Common myeloid progenitor, CD34-positive (primary cell): ENCODE measurements around the gene HERC3.
"Not testable (repeated sequence)": the region's sequence is repeated elsewhere in the genome, so short reads cannot be mapped to it uniquely, and the experiment has no call there.

Experiments
- CTCF ChIA-PET: fragments of 350-600 bp; sonication (Branson Sonifier 250); formaldehyde crosslinking; loops from one replicate; lab custom pipeline; 2021; ENCODE audit warnings: antibody characterized with exemption; lab: Charles Lee
- POLR2A ChIA-PET: fragments of 350-600 bp; sonication (Branson Sonifier 250); formaldehyde crosslinking; loops from one replicate; lab custom pipeline; 2021; ENCODE audit warnings: antibody characterized with exemption; lab: Charles Lee
- DNase-seq, 3 donors: peaks; one replicate each; pipeline versions ENCODE4 v3.0.0 to v3.0.0-alpha.2; 2013
- H3K27ac ChIP-seq, 2 experiments: 1 replicate in 1 of 2; 2 replicates in 1 of 2; pipeline ENCODE4 v1.7.0; 2013; ENCODE audit warnings: inconsistent platforms in 2 of 2, low read length in 2 of 2, mild to moderate bottlenecking in 2 of 2, low read depth in 1 of 2, moderate library complexity in 1 of 2; ENCODE audit not compliant: severe bottlenecking in 2 of 2, insufficient read depth in 1 of 2, poor library complexity in 1 of 2
- H3K27me3 ChIP-seq, 5 experiments: replicated peaks in 2 of 5; 1 replicate in 3 of 5; 2 replicates in 2 of 5; pipeline versions ENCODE4 v1.6.1 to v1.7.0; 2013; ENCODE audit warnings: low read length in 4 of 5, mild to moderate bottlenecking in 2 of 5, moderate library complexity in 2 of 5, inconsistent platforms in 1 of 5; ENCODE audit not compliant: insufficient read depth in 5 of 5, control insufficient read depth in 4 of 5
- H3K36me3 ChIP-seq, 4 experiments: 1 replicate in 2 of 4; 2 replicates in 2 of 4; pipeline versions ENCODE4 v1.6.1 to v1.7.0; 2013; ENCODE audit warnings: low read length in 3 of 4, control low read depth in 1 of 4, mild to moderate bottlenecking in 1 of 4; ENCODE audit not compliant: control insufficient read depth in 4 of 4, insufficient read depth in 4 of 4
- H3K4me1 ChIP-seq, 4 experiments: 1 replicate in 3 of 4; 2 replicates in 1 of 4; pipeline versions ENCODE4 v1.6.1 to v1.7.1; 2013; ENCODE audit warnings: low read length in 3 of 4, mild to moderate bottlenecking in 3 of 4, control low read depth in 1 of 4, inconsistent platforms in 1 of 4, moderate library complexity in 1 of 4; ENCODE audit not compliant: control insufficient read depth in 4 of 4, insufficient read depth in 4 of 4; ENCODE audit errors: control extremely low read depth in 1 of 4
- H3K4me3 ChIP-seq, 7 experiments: 1 replicate in 4 of 7; 2 replicates in 3 of 7; pipeline versions ENCODE4 v1.5.1 to v1.7.0; 2013; ENCODE audit warnings: mild to moderate bottlenecking in 7 of 7, low read length in 6 of 7, moderate library complexity in 6 of 7, inconsistent platforms in 2 of 7, low read depth in 2 of 7, control low read depth in 1 of 7; ENCODE audit not compliant: insufficient read depth in 4 of 7, control insufficient read depth in 1 of 7; ENCODE audit errors: extremely low read depth in 1 of 7
- H3K9me3 ChIP-seq, 5 experiments: 1 replicate in 4 of 5; 2 replicates in 1 of 5; pipeline versions ENCODE4 v1.6.1 to v1.7.1; 2013; ENCODE audit warnings: low read length in 4 of 5, mild to moderate bottlenecking in 2 of 5, inconsistent platforms in 1 of 5, low read depth in 1 of 5, moderate library complexity in 1 of 5; ENCODE audit not compliant: control insufficient read depth in 4 of 5, insufficient read depth in 2 of 5; ENCODE audit errors: control extremely low read depth in 1 of 5
- WGBS: methylation state at CpG from one replicate; pipeline ENCODE4 v1.1.5; 2013; ENCODE audit not compliant: insufficient coverage; 5-methylcytosine and 5-hydroxymethylcytosine counted together

The HERC3 gene

DNA sequence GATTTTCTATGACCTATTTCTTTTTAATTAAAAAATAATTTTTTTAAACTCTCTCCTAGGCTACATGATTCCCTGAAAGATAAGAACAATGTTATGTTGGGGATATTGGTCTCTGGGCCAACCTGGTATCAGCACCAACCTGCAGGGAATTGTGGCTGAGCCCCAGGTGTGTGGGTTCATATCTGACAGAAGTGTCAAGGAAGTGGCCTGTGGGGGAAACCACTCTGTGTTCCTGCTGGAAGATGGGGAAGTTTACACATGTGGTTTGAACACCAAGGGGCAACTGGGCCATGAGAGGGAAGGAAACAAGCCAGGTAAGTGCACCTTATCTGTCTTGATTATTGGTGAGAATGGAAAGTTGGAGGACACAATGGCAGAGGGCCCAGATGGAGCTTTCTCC is 13.5 kb downstream of the HERC3 start:
- peak overlapping the region in 1 of 2 experiments; percentile 54 for H3K27ac ChIP-seq
- peak; percentile 75 to 90 (median 81) for DNase-seq
- H3K4me3 ChIP-seq = peak overlapping the region in 1 of 7 experiments; percentile 33
- ChIA-PET CTCF (no interaction called here), POLR2A (no interaction called here)
- H3K4me1 ChIP-seq = peaks cover under 1 to 24% (median 14%) of the 10 kb centered on the region in 4 experiments
- H3K9me3 ChIP-seq = peaks cover 0 to 4% (median 0%) of the 10 kb centered on the region in 5 experiments
- H3K36me3 ChIP-seq = peaks cover 10 to 37% (median 24%) of the 10 kb centered on the region in 4 experiments
- H3K27me3 ChIP-seq = no peaks in the 10 kb centered on the region

DNA sequence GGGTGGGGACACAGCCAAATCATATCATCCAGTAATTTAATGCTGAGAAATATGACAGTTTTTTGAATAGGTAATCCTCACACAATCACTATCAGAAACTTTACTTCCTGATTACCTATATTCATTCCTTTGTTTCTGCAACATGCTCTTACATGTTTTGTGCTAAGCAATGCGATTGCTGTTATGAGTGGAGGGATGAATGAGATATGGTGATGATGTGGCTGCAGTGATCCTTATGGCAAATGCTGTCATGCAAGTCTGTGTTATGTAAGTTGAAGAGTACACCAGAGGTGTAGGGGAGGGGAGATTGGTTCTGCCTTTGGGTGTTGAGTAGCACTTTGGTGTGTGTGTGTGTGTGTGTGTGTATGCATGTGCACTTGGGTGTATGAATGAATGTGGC is 14.6 kb downstream of the HERC3 start:
- DNase-seq = no peak
- Histone ChIP-seq H3K36me3 (peaks cover 10 to 39% (median 25%) of the 10 kb centered on the region in 4 experiments), H3K27ac (no peak overlapping the region), H3K4me1 (peaks cover 2 to 27% (median 15%) of the 10 kb centered on the region in 4 experiments), H3K27me3 (no peaks in the 10 kb centered on the region), H3K9me3 (peaks cover 0 to 4% (median 0%) of the 10 kb centered on the region in 5 experiments), H3K4me3 (no peak overlapping the region)
- ChIA-PET CTCF (interaction anchor here (1.8 kb wide), 2 partner anchors 10 to 67 kb away, joined by 3 to 5 read pairs; no protein-coding TSS in a partner anchor), POLR2A (no interaction called here)
- WGBS = 100% methylated on average over 1 of the region's 1 CpG

DNA sequence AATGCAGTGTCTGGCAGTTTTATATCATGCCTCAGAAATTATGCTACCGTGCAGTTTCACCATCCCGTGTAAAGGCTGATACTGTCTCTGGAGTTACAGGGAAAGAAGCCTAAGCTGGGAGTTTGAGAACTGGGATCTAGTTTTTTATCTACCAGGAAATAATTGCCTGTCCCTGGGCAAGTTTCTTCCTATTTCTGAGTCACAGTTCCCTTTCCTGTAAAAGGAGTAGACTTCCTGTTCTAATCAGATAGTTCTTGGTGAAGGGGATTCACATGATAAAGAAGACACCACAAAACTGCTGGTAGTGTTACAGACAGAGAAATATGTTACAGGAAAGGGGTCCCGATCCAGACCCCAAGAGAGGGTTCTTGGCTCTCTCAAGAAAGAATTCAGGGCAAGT is 17.1 kb downstream of the HERC3 start:
- DNase-seq = no peak
- Histone ChIP-seq H3K4me3 (no peak overlapping the region), H3K27me3 (no peaks in the 10 kb centered on the region), H3K36me3 (peaks cover 10 to 34% (median 23%) of the 10 kb centered on the region in 4 experiments), H3K4me1 (peaks cover 13 to 53% (median 35%) of the 10 kb centered on the region in 4 experiments), H3K9me3 (peaks cover 0 to 4% (median 0%) of the 10 kb centered on the region in 5 experiments), H3K27ac (no peak overlapping the region)
- whole genome bisulfite sequencing = 97% methylated on average over 3 of the region's 3 CpGs
- CTCF ChIA-PET = interaction anchor here (0.5 kb wide), 1 partner anchor 1511 kb away, joined by 3 read pairs; no protein-coding TSS in a partner anchor
- POLR2A ChIA-PET = no interaction called here

DNA sequence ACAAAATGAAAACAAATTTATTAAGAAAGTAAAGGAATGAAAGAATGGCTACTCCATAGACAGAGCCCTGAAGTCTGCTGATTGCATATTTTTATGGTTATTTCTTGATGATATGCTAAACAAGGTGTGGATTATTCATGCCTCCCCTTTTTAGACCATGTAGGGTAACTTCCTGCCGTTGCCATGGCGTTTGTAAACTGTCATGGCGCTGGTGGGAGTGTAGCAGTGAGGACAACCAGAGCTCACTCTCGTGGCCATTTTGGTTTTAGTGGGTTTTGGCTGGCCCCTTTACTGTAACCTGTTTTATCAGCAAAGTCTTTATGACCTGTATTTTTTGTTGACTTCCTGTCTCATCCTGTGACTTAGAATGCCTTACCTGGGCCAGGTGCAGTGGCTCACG is 17.5 kb downstream of the HERC3 start:
- H3K27ac ChIP-seq, CTCF ChIA-PET, H3K4me3 ChIP-seq, DNase-seq, H3K27me3 ChIP-seq, H3K9me3 ChIP-seq: not testable (repeated sequence)
- 98% methylated on average over 5 of the region's 5 CpGs for WGBS
- peaks cover 13 to 52% (median 35%) of the 10 kb centered on the region in 4 experiments for H3K4me1 ChIP-seq
- POLR2A ChIA-PET = interaction anchor here (0.6 kb wide), 1 partner anchor 11 kb away, joined by 4 read pairs; no protein-coding TSS in a partner anchor
- peaks cover 10 to 34% (median 23%) of the 10 kb centered on the region in 4 experiments for H3K36me3 ChIP-seq

DNA sequence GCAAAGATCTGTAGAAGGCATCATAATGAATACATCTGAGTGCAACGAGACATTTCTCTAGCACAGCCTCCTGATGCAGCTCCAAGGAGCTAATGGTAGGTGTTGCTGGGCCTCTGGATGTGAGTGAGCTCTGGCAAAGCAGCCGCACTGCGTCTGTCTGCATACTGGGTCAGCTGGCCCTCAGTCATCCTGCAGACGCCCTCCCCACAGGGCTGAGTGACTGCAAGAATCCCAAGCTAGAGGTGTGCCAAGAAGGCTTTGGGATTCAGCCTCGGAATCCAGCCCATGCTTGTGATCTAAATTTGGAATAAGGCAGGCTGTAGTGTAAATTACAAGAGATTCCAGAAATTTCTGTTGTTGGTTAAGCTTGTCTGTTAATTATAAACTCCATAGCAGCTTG is 18.5 kb downstream of the HERC3 start:
- peaks cover 10 to 34% (median 23%) of the 10 kb centered on the region in 4 experiments for H3K36me3 ChIP-seq
- 97% methylated on average over 5 of the region's 5 CpGs for WGBS

DNA sequence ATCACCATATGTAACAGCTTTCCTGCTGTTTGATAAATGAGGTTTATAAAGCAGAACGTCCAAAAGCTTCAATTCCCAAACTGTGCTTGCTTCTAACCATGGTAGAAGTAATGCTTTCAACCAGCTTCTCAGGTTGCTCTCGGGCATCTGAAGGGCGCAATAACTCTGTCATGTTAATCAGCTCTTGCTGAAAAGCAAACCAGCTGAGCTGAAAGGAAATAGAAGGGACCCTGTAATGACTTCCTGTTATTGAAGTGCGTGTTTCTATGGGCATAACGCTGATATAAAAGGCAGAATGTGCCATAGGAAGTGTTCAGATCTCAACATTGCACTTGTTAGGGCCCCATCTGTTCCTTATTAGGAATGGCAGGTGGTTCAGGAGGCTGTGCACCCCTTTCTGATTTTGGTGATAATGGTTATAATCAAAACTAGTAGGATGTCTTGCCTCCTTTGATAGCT is 21.2 kb downstream of the HERC3 start:
- peaks cover 13 to 34% (median 26%) of the 10 kb centered on the region in 4 experiments for H3K4me1 ChIP-seq

More for the DNA sequence above, 18.5 kb downstream of the HERC3 start:
- Histone ChIP-seq H3K9me3 (peaks cover 0 to 2% (median 0%) of the 10 kb centered on the region in 5 experiments), H3K4me3 (no peak overlapping the region), H3K27ac (no peak overlapping the region), H3K27me3 (no peaks in the 10 kb centered on the region), H3K4me1 (peaks cover 13 to 44% (median 30%) of the 10 kb centered on the region in 4 experiments)
- ChIA-PET CTCF (no interaction called here), POLR2A (no interaction called here)
- DNase-seq = no peak

DNA sequence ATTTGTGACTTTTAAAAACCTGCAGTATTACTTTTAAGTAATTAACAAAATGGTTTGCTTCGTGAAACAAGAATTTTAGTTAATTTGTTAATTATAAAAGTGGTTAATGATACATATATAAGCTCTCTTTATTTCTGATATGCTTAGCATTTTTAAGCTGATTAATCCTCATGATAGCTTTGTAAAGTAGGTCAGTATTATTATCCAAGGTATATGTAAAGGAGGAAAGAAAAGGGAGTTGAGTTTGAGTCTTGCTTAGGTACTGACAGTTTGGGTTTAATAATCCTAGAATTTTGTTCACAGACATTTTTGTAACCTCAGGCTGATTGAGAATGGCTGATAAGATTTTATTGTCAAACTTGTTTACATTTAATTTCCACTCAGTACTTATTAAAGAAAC is 21.8 kb downstream of the HERC3 start:
- Histone ChIP-seq H3K36me3 (peaks cover 0 to 9% (median 6%) of the 10 kb centered on the region in 4 experiments), H3K27me3 (no peaks in the 10 kb centered on the region), H3K9me3 (no peaks in the 10 kb centered on the region), H3K4me3 (no peak overlapping the region), H3K27ac (peak overlapping the region; percentile 51 to 80), H3K4me1 (peaks cover 13 to 34% (median 26%) of the 10 kb centered on the region in 4 experiments)
- ChIA-PET CTCF (interaction anchor here (0.8 to 2.7 kb wide), 5 partner anchors 12 to 74 kb away, joined by 3 to 15 read pairs (median 7); partner anchors contain the start of gene HERC3), POLR2A (interaction anchor here (0.7 kb wide), 1 partner anchor 75 kb away, joined by 3 read pairs; no protein-coding TSS in a partner anchor)
- DNase-seq = no peak
- no CpG with 5 or more reads among the region's 1 CpG for WGBS

More for the DNA sequence above, 21.2 kb downstream of the HERC3 start:
- ChIA-PET POLR2A (no interaction called here), CTCF (interaction anchor here (0.5 to 2.7 kb wide), 9 partner anchors 10 to 1939 kb away, joined by 3 to 15 read pairs (median 4); partner anchors contain the start of gene HERC3)
- Histone ChIP-seq H3K4me3 (peak overlapping the region in 5 of 7 experiments; percentile 1 to 62 (median 38)), H3K9me3 (no peaks in the 10 kb centered on the region), H3K27ac (peak overlapping the region; percentile 51 to 80), H3K27me3 (no peaks in the 10 kb centered on the region), H3K36me3 (peaks cover 4 to 14% (median 7%) of the 10 kb centered on the region in 4 experiments)
- peak; percentile 78 to 96 (median 93) for DNase-seq
- WGBS = 0% methylated on average over 4 of the region's 5 CpGs
